ENCODE results near the gene CDH23. TPM values are rescaled to one million over a fixed set of nuclear protein-coding genes. Genes with fewer than 3 reads are reported as not detected.

The CDH23 gene
- total RNA-seq, 1 experiment from 2014 or later = 0.02 TPM

GRCh38 chr10:71588685-71589084 lies 192.0 kb downstream of the CDH23 start:
- H3K9me3 Mint-ChIP-seq (ENCODE audit: unreplicated experiment) = no peaks in the 10 kb centered on the region
- no peak overlapping the region for H3K4me3 Mint-ChIP-seq (ENCODE audit: unreplicated experiment)
- H3K27me3 Mint-ChIP-seq (ENCODE audit: insufficient read depth, unreplicated experiment) = peaks cover 36% of the 10 kb centered on the region
- TF ChIP-seq, protein P1, sequence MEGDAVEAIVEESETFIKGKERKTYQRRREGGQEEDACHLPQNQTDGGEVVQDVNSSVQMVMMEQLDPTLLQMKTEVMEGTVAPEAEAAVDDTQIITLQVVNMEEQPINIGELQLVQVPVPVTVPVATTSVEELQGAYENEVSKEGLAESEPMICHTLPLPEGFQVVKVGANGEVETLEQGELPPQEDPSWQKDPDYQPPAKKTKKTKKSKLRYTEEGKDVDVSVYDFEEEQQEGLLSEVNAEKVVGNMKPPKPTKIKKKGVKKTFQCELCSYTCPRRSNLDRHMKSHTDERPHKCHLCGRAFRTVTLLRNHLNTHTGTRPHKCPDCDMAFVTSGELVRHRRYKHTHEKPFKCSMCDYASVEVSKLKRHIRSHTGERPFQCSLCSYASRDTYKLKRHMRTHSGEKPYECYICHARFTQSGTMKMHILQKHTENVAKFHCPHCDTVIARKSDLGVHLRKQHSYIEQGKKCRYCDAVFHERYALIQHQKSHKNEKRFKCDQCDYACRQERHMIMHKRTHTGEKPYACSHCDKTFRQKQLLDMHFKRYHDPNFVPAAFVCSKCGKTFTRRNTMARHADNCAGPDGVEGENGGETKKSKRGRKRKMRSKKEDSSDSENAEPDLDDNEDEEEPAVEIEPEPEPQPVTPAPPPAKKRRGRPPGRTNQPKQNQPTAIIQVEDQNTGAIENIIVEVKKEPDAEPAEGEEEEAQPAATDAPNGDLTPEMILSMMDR (IDR thresholded peaks at IDR 0.05; ENCODE audit: unreplicated experiment) = no peak
- H3K27ac Mint-ChIP-seq (ENCODE audit: low read depth, unreplicated experiment) = no peak overlapping the region
- POLR2A ChIA-PET = no interaction called here
- no peaks in the 10 kb centered on the region for H3K4me1 Mint-ChIP-seq (ENCODE audit: insufficient read depth, unreplicated experiment)
- no TSS peak for BruUV-seq (replicated peaks)
- no peak for DNase-seq (ENCODE audit: unreplicated experiment)
- intact Hi-C loops (cut with micrococcal nuclease) = no loop called here
- CTCF ChIA-PET = no interaction called here
- no peaks in the 10 kb centered on the region for H3K36me3 Mint-ChIP-seq (ENCODE audit: insufficient read depth, unreplicated experiment)

DNA sequence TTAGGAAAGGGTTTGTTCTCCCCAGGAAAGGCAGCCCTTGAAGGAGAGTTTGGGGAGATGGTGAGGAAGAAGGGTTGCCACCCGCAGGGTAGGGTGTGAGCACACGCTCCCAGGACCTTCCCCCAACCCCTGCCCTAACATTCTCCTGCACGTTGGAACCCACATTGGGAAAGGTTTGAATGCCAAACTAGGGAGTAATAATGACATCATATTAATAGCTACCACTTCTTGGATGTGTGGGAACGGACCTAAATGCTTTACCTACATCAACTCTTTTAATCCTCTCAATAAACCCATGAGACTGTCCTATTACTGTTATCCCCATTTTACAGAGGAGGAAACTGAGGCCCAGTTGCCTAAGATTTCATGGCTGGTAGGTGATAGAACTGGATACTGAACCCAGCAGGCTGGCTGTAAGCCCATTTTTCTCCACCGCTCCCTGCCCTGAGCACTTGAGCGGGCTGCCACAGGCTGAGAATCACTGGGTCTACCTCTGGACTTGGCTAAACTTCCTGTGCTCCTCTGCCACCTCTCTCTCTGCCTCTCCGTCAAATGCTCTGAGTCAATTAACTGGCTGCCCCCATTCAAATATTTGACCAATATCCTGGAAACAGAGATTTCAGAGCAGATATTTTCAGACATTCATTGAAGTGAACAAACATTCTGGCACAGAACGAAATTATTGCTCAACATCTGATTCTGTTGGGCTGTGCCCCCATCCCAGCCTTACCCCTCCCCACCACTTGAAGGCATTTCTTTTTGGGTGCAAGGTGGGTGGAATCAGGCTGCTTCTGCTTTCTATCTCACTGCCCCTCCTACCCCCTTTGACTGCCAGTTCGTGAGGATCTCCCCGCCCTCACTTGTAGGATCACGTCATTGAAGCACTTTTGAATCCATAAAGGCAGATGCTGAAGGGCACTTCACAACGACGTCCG lies 193.2 kb downstream of the CDH23 start:
- BruUV-seq (replicated peaks) = no TSS peak
- no peak for DNase-seq (ENCODE audit: unreplicated experiment)
- POLR2A ChIA-PET = no interaction called here
- TF ChIP-seq, protein P1 (IDR thresholded peaks at IDR 0.05; ENCODE audit: unreplicated experiment) = no peak
- CTCF ChIA-PET = interaction anchor here (0.7 to 2.4 kb wide), 3 partner anchors 19 to 270 kb away, joined by 3 to 12 read pairs (median 4); partner anchors contain the start of gene SLC29A3
- Mint-ChIP-seq H3K27me3 (ENCODE audit: insufficient read depth, unreplicated experiment) (peaks cover 36% of the 10 kb centered on the region), H3K9me3 (ENCODE audit: unreplicated experiment) (no peaks in the 10 kb centered on the region), H3K36me3 (ENCODE audit: insufficient read depth, unreplicated experiment) (no peaks in the 10 kb centered on the region), H3K27ac (ENCODE audit: low read depth, unreplicated experiment) (no peak overlapping the region), H3K4me3 (ENCODE audit: unreplicated experiment) (no peak overlapping the region), H3K4me1 (ENCODE audit: insufficient read depth, unreplicated experiment) (no peaks in the 10 kb centered on the region)
- intact Hi-C loops (cut with micrococcal nuclease) = no loop called here

- ChIA-PET POLR2A (no interaction called here), CTCF (interaction anchor here (0.6 to 2.4 kb wide), 2 partner anchors 21 to 272 kb away, joined by 4 to 12 read pairs; partner anchors contain the start of gene SLC29A3)
- H3K27me3 Mint-ChIP-seq (ENCODE audit: insufficient read depth, unreplicated experiment) = peaks cover 36% of the 10 kb centered on the region
- BruUV-seq (replicated peaks) = no TSS peak
- no peak overlapping the region for H3K4me3 Mint-ChIP-seq (ENCODE audit: unreplicated experiment)
- TF ChIP-seq, protein P1 (IDR thresholded peaks at IDR 0.05; ENCODE audit: unreplicated experiment) = no peak
- H3K27ac Mint-ChIP-seq (ENCODE audit: low read depth, unreplicated experiment) = no peak overlapping the region
- H3K36me3 Mint-ChIP-seq (ENCODE audit: insufficient read depth, unreplicated experiment) = no peaks in the 10 kb centered on the region
- intact Hi-C loops (cut with micrococcal nuclease) = no loop called here
- no peak for DNase-seq (ENCODE audit: unreplicated experiment)
- no peaks in the 10 kb centered on the region for H3K4me1 Mint-ChIP-seq (ENCODE audit: insufficient read depth, unreplicated experiment)
- no peaks in the 10 kb centered on the region for H3K9me3 Mint-ChIP-seq (ENCODE audit: unreplicated experiment)
These were observed 194.1 kb downstream of the CDH23 start for GRCh38 chr10:71590781-71591350.

DNA sequence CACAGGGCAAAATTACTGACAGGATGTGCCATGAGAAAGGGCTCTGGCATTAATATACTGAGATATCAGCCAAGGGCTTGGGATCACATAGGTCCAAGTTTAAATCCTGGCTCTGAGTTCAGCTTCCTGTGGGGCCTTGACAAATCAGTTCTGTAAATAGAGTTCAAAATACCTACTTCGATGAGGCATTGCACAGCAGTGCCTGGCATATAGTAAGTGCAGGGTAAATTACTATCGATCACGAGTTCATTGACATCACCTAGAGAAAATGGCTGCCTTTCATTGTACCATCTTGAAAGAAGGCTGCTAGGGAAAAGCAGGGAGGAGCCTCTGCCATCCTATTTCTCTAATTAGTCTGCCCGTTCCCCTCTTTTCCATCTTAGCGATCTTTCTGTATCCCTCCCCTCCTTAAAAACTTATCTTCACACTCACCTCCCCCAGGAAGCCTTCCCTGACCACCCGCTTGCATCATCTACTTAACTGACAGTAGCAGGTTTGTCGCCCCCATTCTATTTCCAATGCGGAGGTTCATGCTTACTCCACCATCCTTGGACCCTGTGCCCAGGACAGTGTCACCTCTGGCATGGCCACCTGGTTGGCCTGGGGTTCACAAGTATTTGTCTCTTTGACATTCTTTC lies 198.3 kb downstream of the CDH23 start:
- BruUV-seq (replicated peaks) = no TSS peak
- Mint-ChIP-seq H3K4me3 (ENCODE audit: unreplicated experiment) (no peak overlapping the region), H3K27me3 (ENCODE audit: insufficient read depth, unreplicated experiment) (peaks cover 32% of the 10 kb centered on the region), H3K4me1 (ENCODE audit: insufficient read depth, unreplicated experiment) (peaks cover 9% of the 10 kb centered on the region), H3K36me3 (ENCODE audit: insufficient read depth, unreplicated experiment) (no peaks in the 10 kb centered on the region), H3K27ac (ENCODE audit: low read depth, unreplicated experiment) (no peak overlapping the region), H3K9me3 (ENCODE audit: unreplicated experiment) (no peaks in the 10 kb centered on the region)
- TF ChIP-seq, protein P1 (IDR thresholded peaks at IDR 0.05; ENCODE audit: unreplicated experiment) = no peak
- no peak for DNase-seq (ENCODE audit: unreplicated experiment)
- intact Hi-C loops (cut with micrococcal nuclease) = no loop called here
- CTCF ChIA-PET = no interaction called here
- POLR2A ChIA-PET = no interaction called here
